GM12865 (cell line): ENCODE results near the gene CDKN2A.

Experiments used
- DNase-seq: peaks from one replicate; pipeline ENCODE4 v3.0.0; 2010; ENCODE audit warnings: low read depth
- H3K4me3 ChIP-seq: 2 replicates; pipeline ENCODE4 v1.5.1; 2011; ENCODE audit warnings: mild to moderate bottlenecking, low read depth, low read length, control low read depth
- CTCF ChIP-seq: IDR thresholded peaks from 2 replicates; pipeline ENCODE4 v1.5.1; 2011; ENCODE audit warnings: low read length, control low read depth, low read depth, inconsistent platforms; ENCODE audit not compliant: insufficient read depth; ENCODE audit errors: missing control alignments

The CDKN2A gene

GRCh38 chr9:21993893-21994555 lies at the start of gene CDKN2A:
Gene CDKN2A (minus strand): TSS chr9:21994392.
- no peak for TF ChIP-seq CTCF
- H3K4me3 ChIP-seq, result peak within 1 kb of the TSS; percentile 76
- DNase-seq, result peak; percentile 89

GRCh38 chr9:22043928-22044327 lies 49.7 kb upstream of the CDKN2A start:
- H3K4me3 ChIP-seq, result no peak overlapping the region
- no peak for DNase-seq
- no peak for TF ChIP-seq CTCF

GRCh38 chr9:22041775-22042174 lies 47.6 kb upstream of the CDKN2A start:
- no peak for DNase-seq
- no peak for TF ChIP-seq CTCF

GRCh38 chr9:22041344-22041743 lies 47.2 kb upstream of the CDKN2A start:
- DNase-seq, result no peak
- no peak overlapping the region for H3K4me3 ChIP-seq
- TF ChIP-seq CTCF, result no peak

More at GRCh38 chr9:22041775-22042174, 47.6 kb upstream of the CDKN2A start:
- no peak overlapping the region for H3K4me3 ChIP-seq

- H3K4me3 ChIP-seq, result no peak overlapping the region
- TF ChIP-seq CTCF, result no peak
- no peak for DNase-seq
Observed at GRCh38 chr9:22040760-22041159, 46.6 kb upstream of the CDKN2A start.

GRCh38 chr9:22039258-22039657 lies 45.1 kb upstream of the CDKN2A start:
- TF ChIP-seq CTCF, result no peak
- no peak overlapping the region for H3K4me3 ChIP-seq
- DNase-seq, result no peak
